ENCODE measurements around the gene PRCD. TPM values are rescaled to one million over a fixed set of nuclear protein-coding genes. Genes with fewer than 3 reads are reported as not detected.

PRCD gene, protein sequence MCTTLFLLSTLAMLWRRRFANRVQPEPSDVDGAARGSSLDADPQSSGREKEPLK
- 0.43 TPM in 1 of 2 replicates, not detected in the other for total RNA-seq

GRCh38 chr17:76539631-76540271 lies at the start of gene PRCD:
Gene PRCD, plus strand, starts transcription at chr17:76540044. Its CDS starts 98 bp downstream, at chr17:76540142.

GRCh38 chr17:76501018-76501826 lies 38.6 kb upstream of the PRCD start, which contains the start of gene RHBDF2:
Gene RHBDF2, minus strand, starts transcription at chr17:76501423. Its CDS starts 19,899 bp downstream, at chr17:76481524.

GRCh38 chr17:76537578-76538280 lies 2.1 kb upstream of the PRCD start, which contains the start of gene CYGB:
Gene CYGB, minus strand, starts transcription at chr17:76537709. Its CDS starts 167 bp downstream, at chr17:76537542.

GRCh38 chr17:76585649-76586593 lies 46.1 kb downstream of the PRCD start, which contains the start of gene ST6GALNAC2:
Gene ST6GALNAC2, minus strand, starts transcription at chr17:76585860. Its CDS starts 52 bp downstream, at chr17:76585808.

Small RNA genes lying within 50 kb of the gene (small RNA-seq; reads per million reads assigned to genes)
- gene SNORD1A, result not detected
- gene SNORD1B, result 720 reads per million, percentile 99 among the genes with 10 or more reads in this experiment

Other genes starting within 250 kb of the PRCD start
- gene QRICH2, start 231.8 kb upstream of the PRCD start, total RNA-seq, result 3.8 and 12.2 TPM in 2 replicates
- 76.9 and 231 TPM in 2 replicates for gene PRPSAP1, start 186.1 kb upstream of the PRCD start, total RNA-seq
- 62.8 and 90.7 TPM in 2 replicates for gene SPHK1, start 155.4 kb upstream of the PRCD start, total RNA-seq
- 11.2 and 17.3 TPM in 2 replicates for gene UBE2O, start 86.9 kb upstream of the PRCD start, total RNA-seq
- gene AANAT, start 72.4 kb upstream of the PRCD start, total RNA-seq, result 0.79 TPM in 1 of 2 replicates, not detected in the other
- 11.0 and 15.8 TPM in 2 replicates for gene RHBDF2, start 38.6 kb upstream of the PRCD start, total RNA-seq
- gene CYGB, start 2.3 kb upstream of the PRCD start, total RNA-seq, result 1.2 and 2.0 TPM in 2 replicates
- gene ST6GALNAC2, start 45.8 kb downstream of the PRCD start, total RNA-seq, result 8.6 and 20.8 TPM in 2 replicates
- 0.79 and 1.3 TPM in 2 replicates for gene ST6GALNAC1, start 103.7 kb downstream of the PRCD start, total RNA-seq
- gene MXRA7, start 170.9 kb downstream of the PRCD start, total RNA-seq, result 263 and 346 TPM in 2 replicates
- gene JMJD6, start 186.6 kb downstream of the PRCD start, total RNA-seq, result 11.4 and 11.5 TPM in 2 replicates
- gene METTL23, start 186.8 kb downstream of the PRCD start, total RNA-seq, result 17.9 and 23.2 TPM in 2 replicates
- 94.6 and 210 TPM in 2 replicates for gene SRSF2, start 197.3 kb downstream of the PRCD start, total RNA-seq
- 46.2 and 49.5 TPM in 2 replicates for gene MFSD11, start 198.1 kb downstream of the PRCD start, total RNA-seq